K562 (cell line): ENCODE measurements around the gene EPB41L4B. TPM values are rescaled to one million over a fixed set of nuclear protein-coding genes. Genes with fewer than 3 reads are reported as not detected.

Experiments used
- BHLHE40 ChIP-seq: IDR thresholded peaks from 2 replicates; pipeline ENCODE4 v1.6.1; 2011; ENCODE audit warnings: low read length, improper control_type of control experiment
- COPS2 ChIP-seq: fragments of 450-650 bp; conservative IDR thresholded peaks from 2 replicates; pipeline ENCODE4 v1.6.1; 2016; ENCODE audit warnings: mild to moderate bottlenecking, moderate library complexity
- DACH1 ChIP-seq: fragments of 450-650 bp; IDR thresholded peaks from 2 replicates; pipeline ENCODE4 v1.6.1; 2018; ENCODE audit not compliant: partially characterized antibody
- EHMT2 ChIP-seq: fragments of 450-650 bp; IDR thresholded peaks from 2 replicates; pipeline ENCODE4 v1.6.1; 2018; ENCODE audit warnings: antibody characterized with exemption
- FOXJ3 ChIP-seq: sonication (generic); formaldehyde crosslinking; IDR thresholded peaks from 2 replicates; pipeline ENCODE4 v1.4.0; 2020; ENCODE audit warnings: mild to moderate bottlenecking, missing genetic modification reagents
- MAFF ChIP-seq: IDR thresholded peaks from 2 replicates; pipeline ENCODE4 v1.6.1; 2012; ENCODE audit warnings: low read length, improper control_type of control experiment
- SRF ChIP-seq, 2 experiments: fragments of 250-450, 450-650 bp in 1 of 2; sonication (Bioruptor Pico) in 1 of 2; sonication (generic) in 1 of 2; formaldehyde crosslinking; IDR thresholded peaks; 2 replicates each; pipeline versions ENCODE4 v1.5.0 to v1.5.1; 2020 to 2022; ENCODE audit warnings: mild to moderate bottlenecking in 1 of 2, missing genetic modification reagents in 1 of 2
- TAF15 ChIP-seq: fragments of 200-400 bp; formaldehyde crosslinking; IDR thresholded peaks from 2 replicates; pipeline ENCODE4 v1.6.1; 2017; ENCODE audit warnings: mild to moderate bottlenecking, low read depth, low read length, moderate library complexity
- ZNF316 ChIP-seq: fragments of 450-650 bp; IDR thresholded peaks from 2 replicates; pipeline ENCODE4 v1.6.1; 2016
- ZNF507 ChIP-seq: conservative IDR thresholded peaks from 2 replicates; pipeline ENCODE4 v1.6.1; 2017; ENCODE audit warnings: missing genetic modification characterization, missing compliant biosample characterization
- ZNF668 ChIP-seq: fragments of 250-450 bp; sonication (Bioruptor Pico); IDR thresholded peaks from 2 replicates; pipeline ENCODE4 v1.8.0; 2022; ENCODE audit warnings: mild to moderate bottlenecking, inconsistent platforms
- polyA plus RNA-seq, 8 experiments: library from polyadenylated mRNA; depleted of rRNA in 4 of 8; stranded (reverse) in 5 of 8; unstranded in 3 of 8; fragments of >200 nt; fragmentation: Nextera tagmentation in 2 of 8; fragmentation: Illumina TruSeq in 1 of 8; extraction: Ambion mirVana in 2 of 8; extraction: Trizol in 1 of 8; gene quantifications; 2 replicates each; pipeline versions ENCODE4 v1.2.1 to v1.2.3, GENCODE V29; 2011 to 2014; ENCODE audit warnings: inconsistent platforms in 1 of 8, missing spikeins in 1 of 8
- total RNA-seq, 7 experiments: library from RNA; depleted of rRNA in 6 of 7; stranded (reverse); fragments of >200 nt in 6 of 7; fragmentation: Illumina TruSeq in 2 of 7; extraction: Trizol in 2 of 7; gene quantifications; 2 replicates each; pipeline versions ENCODE4 v1.2.1 to v1.2.3, GENCODE V29; 2011 to 2021; ENCODE audit warnings: low replicate concordance in 1 of 7
- TF ChIP-seq, protein P1 (sequence below): fragments of 450-650 bp; IDR thresholded peaks from 2 replicates; pipeline ENCODE4 v1.6.1; 2016; ENCODE audit warnings: mild to moderate bottlenecking, moderate library complexity
- TF ChIP-seq, protein P2 (sequence below): sonication (generic); formaldehyde crosslinking; IDR thresholded peaks from 2 replicates; pipeline ENCODE4 v1.9.0; 2022; ENCODE audit warnings: mild to moderate bottlenecking, missing genetic modification reagents
- TF ChIP-seq, protein P3 (sequence below): sonication (generic); formaldehyde crosslinking; IDR thresholded peaks from 2 replicates; pipeline ENCODE4 v1.5.0; 2020; ENCODE audit warnings: missing genetic modification reagents
- TF ChIP-seq, protein P4 (sequence below): fragments of 450-650 bp; IDR thresholded peaks from 2 replicates; pipeline ENCODE4 v1.6.1; 2014; ENCODE audit warnings: low read depth, mild to moderate bottlenecking, moderate library complexity, borderline replicate concordance

The EPB41L4B gene
- total and polyA plus RNA-seq, 9 of the 15 experiments (the other 6 are each of a cell fraction or from before 2014, with no cell fraction given): 0.09 to 0.38 (median 0.21) TPM

DNA sequence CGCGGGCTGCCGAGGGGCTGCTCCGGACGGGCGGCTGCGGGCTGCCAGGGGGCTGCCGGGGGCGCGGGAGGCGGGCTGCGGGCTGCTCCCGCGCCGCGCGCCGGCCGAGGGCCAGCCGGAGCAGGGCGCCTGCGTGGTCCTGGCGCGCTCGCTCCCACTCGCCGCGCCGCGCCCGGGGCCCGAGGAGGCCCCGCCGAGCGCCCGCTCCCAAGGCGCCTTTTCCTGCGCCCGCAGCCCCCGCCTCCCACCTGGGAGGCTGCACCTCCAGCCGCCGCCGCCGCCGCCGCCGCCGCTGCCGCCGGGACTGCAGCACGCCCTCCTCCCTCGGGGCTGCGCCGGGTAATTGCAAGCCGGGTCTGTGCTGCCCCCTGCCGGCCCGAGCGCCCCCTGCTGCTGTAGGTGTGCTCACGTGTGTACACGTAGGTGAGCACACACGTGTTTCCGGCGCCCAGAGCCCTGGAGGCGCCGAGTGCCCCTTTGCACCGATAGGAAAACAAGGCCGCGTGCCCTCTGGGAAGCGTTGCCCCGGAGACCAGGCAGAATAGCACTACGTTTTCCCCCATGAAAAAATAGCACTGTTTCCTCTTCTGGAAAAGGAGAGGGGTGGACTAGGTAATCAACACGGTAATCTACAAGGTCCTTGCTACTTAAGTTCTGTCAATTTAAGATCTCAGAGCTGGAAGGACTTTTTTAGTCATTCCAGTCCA lies at the start of gene EPB41L4B (continued):
- TF ChIP-seq, protein P1, sequence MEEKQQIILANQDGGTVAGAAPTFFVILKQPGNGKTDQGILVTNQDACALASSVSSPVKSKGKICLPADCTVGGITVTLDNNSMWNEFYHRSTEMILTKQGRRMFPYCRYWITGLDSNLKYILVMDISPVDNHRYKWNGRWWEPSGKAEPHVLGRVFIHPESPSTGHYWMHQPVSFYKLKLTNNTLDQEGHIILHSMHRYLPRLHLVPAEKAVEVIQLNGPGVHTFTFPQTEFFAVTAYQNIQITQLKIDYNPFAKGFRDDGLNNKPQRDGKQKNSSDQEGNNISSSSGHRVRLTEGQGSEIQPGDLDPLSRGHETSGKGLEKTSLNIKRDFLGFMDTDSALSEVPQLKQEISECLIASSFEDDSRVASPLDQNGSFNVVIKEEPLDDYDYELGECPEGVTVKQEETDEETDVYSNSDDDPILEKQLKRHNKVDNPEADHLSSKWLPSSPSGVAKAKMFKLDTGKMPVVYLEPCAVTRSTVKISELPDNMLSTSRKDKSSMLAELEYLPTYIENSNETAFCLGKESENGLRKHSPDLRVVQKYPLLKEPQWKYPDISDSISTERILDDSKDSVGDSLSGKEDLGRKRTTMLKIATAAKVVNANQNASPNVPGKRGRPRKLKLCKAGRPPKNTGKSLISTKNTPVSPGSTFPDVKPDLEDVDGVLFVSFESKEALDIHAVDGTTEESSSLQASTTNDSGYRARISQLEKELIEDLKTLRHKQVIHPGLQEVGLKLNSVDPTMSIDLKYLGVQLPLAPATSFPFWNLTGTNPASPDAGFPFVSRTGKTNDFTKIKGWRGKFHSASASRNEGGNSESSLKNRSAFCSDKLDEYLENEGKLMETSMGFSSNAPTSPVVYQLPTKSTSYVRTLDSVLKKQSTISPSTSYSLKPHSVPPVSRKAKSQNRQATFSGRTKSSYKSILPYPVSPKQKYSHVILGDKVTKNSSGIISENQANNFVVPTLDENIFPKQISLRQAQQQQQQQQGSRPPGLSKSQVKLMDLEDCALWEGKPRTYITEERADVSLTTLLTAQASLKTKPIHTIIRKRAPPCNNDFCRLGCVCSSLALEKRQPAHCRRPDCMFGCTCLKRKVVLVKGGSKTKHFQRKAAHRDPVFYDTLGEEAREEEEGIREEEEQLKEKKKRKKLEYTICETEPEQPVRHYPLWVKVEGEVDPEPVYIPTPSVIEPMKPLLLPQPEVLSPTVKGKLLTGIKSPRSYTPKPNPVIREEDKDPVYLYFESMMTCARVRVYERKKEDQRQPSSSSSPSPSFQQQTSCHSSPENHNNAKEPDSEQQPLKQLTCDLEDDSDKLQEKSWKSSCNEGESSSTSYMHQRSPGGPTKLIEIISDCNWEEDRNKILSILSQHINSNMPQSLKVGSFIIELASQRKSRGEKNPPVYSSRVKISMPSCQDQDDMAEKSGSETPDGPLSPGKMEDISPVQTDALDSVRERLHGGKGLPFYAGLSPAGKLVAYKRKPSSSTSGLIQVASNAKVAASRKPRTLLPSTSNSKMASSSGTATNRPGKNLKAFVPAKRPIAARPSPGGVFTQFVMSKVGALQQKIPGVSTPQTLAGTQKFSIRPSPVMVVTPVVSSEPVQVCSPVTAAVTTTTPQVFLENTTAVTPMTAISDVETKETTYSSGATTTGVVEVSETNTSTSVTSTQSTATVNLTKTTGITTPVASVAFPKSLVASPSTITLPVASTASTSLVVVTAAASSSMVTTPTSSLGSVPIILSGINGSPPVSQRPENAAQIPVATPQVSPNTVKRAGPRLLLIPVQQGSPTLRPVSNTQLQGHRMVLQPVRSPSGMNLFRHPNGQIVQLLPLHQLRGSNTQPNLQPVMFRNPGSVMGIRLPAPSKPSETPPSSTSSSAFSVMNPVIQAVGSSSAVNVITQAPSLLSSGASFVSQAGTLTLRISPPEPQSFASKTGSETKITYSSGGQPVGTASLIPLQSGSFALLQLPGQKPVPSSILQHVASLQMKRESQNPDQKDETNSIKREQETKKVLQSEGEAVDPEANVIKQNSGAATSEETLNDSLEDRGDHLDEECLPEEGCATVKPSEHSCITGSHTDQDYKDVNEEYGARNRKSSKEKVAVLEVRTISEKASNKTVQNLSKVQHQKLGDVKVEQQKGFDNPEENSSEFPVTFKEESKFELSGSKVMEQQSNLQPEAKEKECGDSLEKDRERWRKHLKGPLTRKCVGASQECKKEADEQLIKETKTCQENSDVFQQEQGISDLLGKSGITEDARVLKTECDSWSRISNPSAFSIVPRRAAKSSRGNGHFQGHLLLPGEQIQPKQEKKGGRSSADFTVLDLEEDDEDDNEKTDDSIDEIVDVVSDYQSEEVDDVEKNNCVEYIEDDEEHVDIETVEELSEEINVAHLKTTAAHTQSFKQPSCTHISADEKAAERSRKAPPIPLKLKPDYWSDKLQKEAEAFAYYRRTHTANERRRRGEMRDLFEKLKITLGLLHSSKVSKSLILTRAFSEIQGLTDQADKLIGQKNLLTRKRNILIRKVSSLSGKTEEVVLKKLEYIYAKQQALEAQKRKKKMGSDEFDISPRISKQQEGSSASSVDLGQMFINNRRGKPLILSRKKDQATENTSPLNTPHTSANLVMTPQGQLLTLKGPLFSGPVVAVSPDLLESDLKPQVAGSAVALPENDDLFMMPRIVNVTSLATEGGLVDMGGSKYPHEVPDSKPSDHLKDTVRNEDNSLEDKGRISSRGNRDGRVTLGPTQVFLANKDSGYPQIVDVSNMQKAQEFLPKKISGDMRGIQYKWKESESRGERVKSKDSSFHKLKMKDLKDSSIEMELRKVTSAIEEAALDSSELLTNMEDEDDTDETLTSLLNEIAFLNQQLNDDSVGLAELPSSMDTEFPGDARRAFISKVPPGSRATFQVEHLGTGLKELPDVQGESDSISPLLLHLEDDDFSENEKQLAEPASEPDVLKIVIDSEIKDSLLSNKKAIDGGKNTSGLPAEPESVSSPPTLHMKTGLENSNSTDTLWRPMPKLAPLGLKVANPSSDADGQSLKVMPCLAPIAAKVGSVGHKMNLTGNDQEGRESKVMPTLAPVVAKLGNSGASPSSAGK: peak; percentile 84
- TF ChIP-seq TAF15 (no peak), EHMT2 (no peak), ZNF668 (CRISPR knock-in tag) (no peak), SRF (CRISPR knock-in tag; IDR thresholded peaks at IDR 0.05) (no peak), MAFF (no peak), DACH1 (no peak), BHLHE40 (peak; percentile 98), ZNF507 (tag) (no peak), ZNF316 (no peak), FOXJ3 (CRISPR knock-in tag) (no peak), COPS2 (no peak)
- TF ChIP-seq, protein P2, sequence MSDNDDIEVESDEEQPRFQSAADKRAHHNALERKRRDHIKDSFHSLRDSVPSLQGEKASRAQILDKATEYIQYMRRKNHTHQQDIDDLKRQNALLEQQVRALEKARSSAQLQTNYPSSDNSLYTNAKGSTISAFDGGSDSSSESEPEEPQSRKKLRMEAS (CRISPR knock-in tag): peak; percentile 90
- TF ChIP-seq, protein P3, sequence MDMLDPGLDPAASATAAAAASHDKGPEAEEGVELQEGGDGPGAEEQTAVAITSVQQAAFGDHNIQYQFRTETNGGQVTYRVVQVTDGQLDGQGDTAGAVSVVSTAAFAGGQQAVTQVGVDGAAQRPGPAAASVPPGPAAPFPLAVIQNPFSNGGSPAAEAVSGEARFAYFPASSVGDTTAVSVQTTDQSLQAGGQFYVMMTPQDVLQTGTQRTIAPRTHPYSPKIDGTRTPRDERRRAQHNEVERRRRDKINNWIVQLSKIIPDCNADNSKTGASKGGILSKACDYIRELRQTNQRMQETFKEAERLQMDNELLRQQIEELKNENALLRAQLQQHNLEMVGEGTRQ (CRISPR knock-in tag): peak; percentile 79
- TF ChIP-seq, protein P4, sequence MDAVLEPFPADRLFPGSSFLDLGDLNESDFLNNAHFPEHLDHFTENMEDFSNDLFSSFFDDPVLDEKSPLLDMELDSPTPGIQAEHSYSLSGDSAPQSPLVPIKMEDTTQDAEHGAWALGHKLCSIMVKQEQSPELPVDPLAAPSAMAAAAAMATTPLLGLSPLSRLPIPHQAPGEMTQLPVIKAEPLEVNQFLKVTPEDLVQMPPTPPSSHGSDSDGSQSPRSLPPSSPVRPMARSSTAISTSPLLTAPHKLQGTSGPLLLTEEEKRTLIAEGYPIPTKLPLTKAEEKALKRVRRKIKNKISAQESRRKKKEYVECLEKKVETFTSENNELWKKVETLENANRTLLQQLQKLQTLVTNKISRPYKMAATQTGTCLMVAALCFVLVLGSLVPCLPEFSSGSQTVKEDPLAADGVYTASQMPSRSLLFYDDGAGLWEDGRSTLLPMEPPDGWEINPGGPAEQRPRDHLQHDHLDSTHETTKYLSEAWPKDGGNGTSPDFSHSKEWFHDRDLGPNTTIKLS: peak; percentile 79; the same call in 1 of the 2 replicates
